Measurements from ENCODE around the gene KATNB1.

Gene KATNB1

DNA sequence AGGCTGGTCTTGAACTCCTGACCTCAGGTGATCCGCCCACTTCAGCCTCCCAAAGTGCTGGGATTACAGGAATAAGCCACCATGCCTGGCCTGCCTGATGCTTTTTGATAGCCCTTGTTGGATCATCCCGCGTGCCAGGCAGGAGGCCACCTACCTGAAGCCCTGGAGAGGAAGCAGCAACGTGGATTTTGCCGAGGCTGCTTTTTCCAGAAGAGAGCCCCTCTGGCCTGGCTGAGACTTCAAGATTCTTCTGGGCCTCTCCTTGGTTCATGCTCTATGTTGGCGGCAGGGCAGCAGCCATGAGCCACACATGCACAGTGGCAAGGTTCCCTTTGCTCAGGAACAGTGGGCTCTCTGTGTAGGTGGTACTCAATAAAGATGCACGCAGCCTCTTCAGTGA lies 11.5 kb downstream of the KATNB1 start:
- CTCF ChIA-PET, result interaction anchor here (6.5 kb wide), 1 partner anchor 10 kb away, joined by 45 read pairs; no protein-coding TSS in a partner anchor

DNA sequence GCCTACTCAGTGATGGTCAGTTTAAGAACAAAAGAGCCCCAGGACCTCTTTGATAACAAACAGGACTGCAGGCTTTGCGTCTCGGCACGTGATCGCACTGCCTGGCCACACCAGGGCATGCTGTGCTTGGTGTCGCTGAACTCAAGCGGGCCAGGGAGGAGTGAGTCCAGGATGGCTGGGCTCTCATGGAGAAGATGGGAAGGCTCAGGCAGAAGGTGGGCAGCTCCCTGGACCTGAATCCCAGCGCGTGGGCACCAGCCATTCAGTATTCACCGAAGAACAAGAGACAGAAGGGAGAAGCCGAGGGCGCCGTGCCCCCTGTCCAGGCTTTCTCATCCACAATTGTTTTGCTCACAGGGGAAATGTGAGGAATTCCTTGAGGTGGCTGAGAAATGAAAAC lies 11.9 kb downstream of the KATNB1 start:
- POLR2A ChIA-PET, result interaction anchor here (1.2 kb wide), 1 partner anchor 9 kb away, joined by 3 read pairs; no protein-coding TSS in a partner anchor
- H3K4me3 ChIP-seq (ENCODE audit: low read depth, low read length), result no peak overlapping the region
- no peak for DNase-seq (ENCODE audit: low read depth, low spot score)
- CTCF ChIA-PET, result interaction anchor here (6.5 kb wide), 1 partner anchor 10 kb away, joined by 45 read pairs; no protein-coding TSS in a partner anchor
- TF ChIP-seq, protein P1, sequence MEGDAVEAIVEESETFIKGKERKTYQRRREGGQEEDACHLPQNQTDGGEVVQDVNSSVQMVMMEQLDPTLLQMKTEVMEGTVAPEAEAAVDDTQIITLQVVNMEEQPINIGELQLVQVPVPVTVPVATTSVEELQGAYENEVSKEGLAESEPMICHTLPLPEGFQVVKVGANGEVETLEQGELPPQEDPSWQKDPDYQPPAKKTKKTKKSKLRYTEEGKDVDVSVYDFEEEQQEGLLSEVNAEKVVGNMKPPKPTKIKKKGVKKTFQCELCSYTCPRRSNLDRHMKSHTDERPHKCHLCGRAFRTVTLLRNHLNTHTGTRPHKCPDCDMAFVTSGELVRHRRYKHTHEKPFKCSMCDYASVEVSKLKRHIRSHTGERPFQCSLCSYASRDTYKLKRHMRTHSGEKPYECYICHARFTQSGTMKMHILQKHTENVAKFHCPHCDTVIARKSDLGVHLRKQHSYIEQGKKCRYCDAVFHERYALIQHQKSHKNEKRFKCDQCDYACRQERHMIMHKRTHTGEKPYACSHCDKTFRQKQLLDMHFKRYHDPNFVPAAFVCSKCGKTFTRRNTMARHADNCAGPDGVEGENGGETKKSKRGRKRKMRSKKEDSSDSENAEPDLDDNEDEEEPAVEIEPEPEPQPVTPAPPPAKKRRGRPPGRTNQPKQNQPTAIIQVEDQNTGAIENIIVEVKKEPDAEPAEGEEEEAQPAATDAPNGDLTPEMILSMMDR (IDR thresholded peaks at IDR 0.05; ENCODE audit: insufficient read depth, low read length, missing control alignments), result no peak

More for the DNA sequence above, 11.5 kb downstream of the KATNB1 start:
- DNase-seq (ENCODE audit: low read depth, low spot score), result no peak
- POLR2A ChIA-PET, result no interaction called here
- TF ChIP-seq, protein P1 (IDR thresholded peaks at IDR 0.05; ENCODE audit: insufficient read depth, low read length, missing control alignments), result no peak
- no peak overlapping the region for H3K4me3 ChIP-seq (ENCODE audit: low read depth, low read length)

DNA sequence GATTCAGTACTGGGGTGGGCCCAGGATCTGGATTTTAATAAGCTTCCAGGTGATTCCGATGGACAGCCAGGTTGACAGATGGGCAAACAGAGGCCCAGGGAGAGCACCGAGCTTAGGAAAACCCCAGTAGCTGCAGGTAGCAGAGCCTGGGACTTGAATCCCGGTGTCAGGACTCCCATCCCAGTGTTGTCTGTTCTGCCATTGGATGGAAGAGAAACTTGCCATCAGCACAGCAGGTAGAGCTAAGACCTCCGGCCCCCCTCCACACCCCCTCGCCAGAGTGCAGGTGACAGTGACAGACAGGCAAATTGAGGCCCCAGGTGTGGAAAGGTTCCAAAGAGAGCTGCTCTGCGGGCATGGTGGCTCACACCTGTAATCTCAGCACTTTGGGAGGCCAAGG lies 12.4 kb downstream of the KATNB1 start:
- no peak for DNase-seq (ENCODE audit: low read depth, low spot score)
- no peak overlapping the region for H3K4me3 ChIP-seq (ENCODE audit: low read depth, low read length)
- TF ChIP-seq, protein P1 (IDR thresholded peaks at IDR 0.05; ENCODE audit: insufficient read depth, low read length, missing control alignments), result no peak
- ChIA-PET CTCF (interaction anchor here (0.6 to 6.5 kb wide), 3 partner anchors 9 to 14 kb away, joined by 3 to 45 read pairs (median 3); no protein-coding TSS in a partner anchor), POLR2A (interaction anchor here (1.1 to 1.2 kb wide), 2 partner anchors 9 to 13 kb away, joined by 3 read pairs; partner anchors contain the start of gene KATNB1)

DNA sequence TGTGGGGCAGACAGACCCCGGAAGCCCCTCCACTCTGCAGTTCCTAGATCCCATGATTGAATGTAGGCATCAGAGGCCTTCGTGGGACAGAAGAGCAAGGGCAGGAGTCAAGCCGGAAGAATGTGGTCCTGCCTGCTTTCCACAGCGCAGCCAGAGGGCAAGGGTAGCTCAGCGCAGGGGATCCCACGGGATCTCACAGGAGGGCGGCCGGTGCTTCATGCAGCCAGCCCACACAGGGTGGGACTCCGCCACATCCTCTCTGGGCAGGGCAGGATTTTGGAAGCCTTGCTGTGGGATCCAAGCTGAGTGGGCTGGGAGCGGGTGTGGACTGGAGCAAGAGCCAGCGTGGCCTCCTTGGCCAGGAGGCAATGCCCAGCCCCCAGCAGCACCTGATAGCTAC lies 13.0 kb downstream of the KATNB1 start:
- ChIA-PET CTCF (interaction anchor here (0.6 to 6.5 kb wide), 3 partner anchors 9 to 13 kb away, joined by 3 to 45 read pairs (median 3); no protein-coding TSS in a partner anchor), POLR2A (interaction anchor here (1.1 to 1.2 kb wide), 2 partner anchors 8 to 13 kb away, joined by 3 read pairs; partner anchors contain the start of gene KATNB1)
- TF ChIP-seq, protein P1 (IDR thresholded peaks at IDR 0.05; ENCODE audit: insufficient read depth, low read length, missing control alignments), result no peak
- no peak overlapping the region for H3K4me3 ChIP-seq (ENCODE audit: low read depth, low read length)
- DNase-seq (ENCODE audit: low read depth, low spot score), result no peak

DNA sequence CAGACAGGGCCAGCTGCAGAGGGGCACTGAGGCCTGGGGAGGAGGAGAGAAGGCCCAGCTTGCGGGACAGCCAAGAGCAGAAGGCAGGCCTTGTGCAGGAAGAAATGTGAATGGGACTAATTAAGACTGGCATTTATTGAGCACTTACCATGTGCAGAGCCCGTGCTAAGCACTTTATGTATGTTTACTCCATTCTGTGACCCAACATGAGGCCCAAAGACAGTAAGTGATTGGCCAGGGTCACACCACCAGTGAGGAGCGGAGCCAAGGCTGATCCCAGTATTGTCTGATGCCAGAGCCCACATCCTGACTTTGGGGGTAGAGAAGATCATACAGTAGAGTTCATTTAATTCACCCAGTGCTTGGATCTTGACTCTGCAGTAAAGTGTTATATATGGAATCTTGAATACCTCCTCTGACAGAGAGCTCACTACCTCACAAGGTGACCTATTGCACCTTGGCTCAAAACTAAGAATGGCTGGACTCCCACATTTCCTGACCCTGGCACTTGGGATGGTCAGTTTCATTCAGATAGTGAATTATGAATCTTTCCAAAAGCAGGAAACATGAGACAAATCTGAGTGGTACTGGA lies 13.6 kb downstream of the KATNB1 start:
- ChIA-PET POLR2A (interaction anchor here (1.1 kb wide), 1 partner anchor 14 kb away, joined by 3 read pairs; the partner anchor contains the start of gene KATNB1), CTCF (interaction anchor here (6.5 kb wide), 1 partner anchor 8 kb away, joined by 45 read pairs; no protein-coding TSS in a partner anchor)
- TF ChIP-seq, protein P1 (IDR thresholded peaks at IDR 0.05; ENCODE audit: insufficient read depth, low read length, missing control alignments), result no peak

DNA sequence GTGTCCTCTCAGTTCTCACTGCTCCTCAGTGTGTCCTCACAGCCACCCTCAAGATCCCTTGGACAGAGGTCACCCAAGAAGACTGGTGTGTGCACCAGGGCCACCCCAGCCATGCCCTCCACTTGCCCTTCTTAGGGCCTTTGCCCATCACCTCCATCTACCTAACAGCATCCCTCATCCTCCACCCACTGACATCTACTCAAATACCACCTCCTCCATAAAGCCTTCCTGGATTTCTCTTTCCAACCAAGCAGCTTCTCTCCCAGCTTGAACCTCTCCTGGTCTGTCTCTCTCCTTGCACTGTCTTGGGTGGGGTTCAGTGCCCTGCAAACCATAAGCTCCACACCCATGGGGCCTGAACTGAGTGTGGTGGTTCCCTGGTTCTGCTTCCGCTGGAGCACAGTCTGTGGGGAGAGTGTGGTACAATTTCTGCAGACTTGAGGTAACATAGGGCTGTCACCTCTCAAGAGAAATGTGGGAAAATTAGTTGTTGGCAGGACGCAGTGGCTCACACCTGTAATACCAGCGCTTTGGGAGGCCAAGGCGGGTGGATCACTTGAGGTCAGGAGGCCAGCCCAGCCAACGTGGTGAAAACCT lies 14.4 kb downstream of the KATNB1 start:
- DNase-seq (ENCODE audit: low read depth, low spot score), result no peak
- ChIA-PET CTCF (interaction anchor here (1.3 to 6.5 kb wide), 2 partner anchors 7 to 10 kb away, joined by 3 to 45 read pairs; no protein-coding TSS in a partner anchor), POLR2A (no interaction called here)
- H3K4me3 ChIP-seq (ENCODE audit: low read depth, low read length), result no peak overlapping the region
- TF ChIP-seq, protein P1 (IDR thresholded peaks at IDR 0.05; ENCODE audit: insufficient read depth, low read length, missing control alignments), result no peak

More for the DNA sequence above, 13.6 kb downstream of the KATNB1 start:
- H3K4me3 ChIP-seq (ENCODE audit: low read depth, low read length), result no peak overlapping the region
- DNase-seq (ENCODE audit: low read depth, low spot score), result no peak

All from AG04449 (cell line).